ENCODE data around the gene PLEKHA7. TPM values are rescaled to one million over a fixed set of nuclear protein-coding genes. Genes with fewer than 3 reads are reported as not detected.

The PLEKHA7 gene
- total RNA-seq, 4 donors from 2014 or later, result 23.6 to 47.5 (median 32.7) TPM

DNA sequence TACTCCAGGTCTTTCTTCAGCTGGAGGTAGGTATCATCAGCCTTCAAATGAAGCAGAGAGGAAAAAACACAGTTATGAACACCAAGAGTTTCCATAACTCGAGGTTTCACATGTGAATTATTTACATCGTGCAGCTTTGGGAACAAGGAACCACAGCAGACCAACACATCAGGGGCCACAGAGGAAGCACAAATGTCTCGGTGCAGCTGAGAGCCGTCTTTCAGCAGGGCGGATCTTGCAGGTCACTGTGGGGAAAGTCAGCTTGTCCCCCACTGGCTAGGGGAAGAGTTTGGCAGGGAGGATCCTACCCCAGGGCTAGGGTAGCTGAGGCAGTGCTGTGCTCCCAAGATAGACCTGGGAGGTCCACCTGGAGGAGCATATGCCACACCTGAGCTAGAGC, 201.1 kb downstream of the PLEKHA7 start:
- no peak for DNase-seq (ENCODE audit: low spot score in 2 of 2)
- H3K27me3 ChIP-seq, result no peaks in the 10 kb centered on the region
- no peaks in the 10 kb centered on the region for H3K9me3 ChIP-seq
- no peak overlapping the region for H3K4me3 ChIP-seq
- TF ChIP-seq POLR2A (IDR thresholded peaks at IDR 0.05) (no peak), EP300 (IDR thresholded peaks at IDR 0.05) (no peak), POLR2AphosphoS5 (IDR thresholded peaks at IDR 0.05) (no peak)
- TF ChIP-seq, protein P1, sequence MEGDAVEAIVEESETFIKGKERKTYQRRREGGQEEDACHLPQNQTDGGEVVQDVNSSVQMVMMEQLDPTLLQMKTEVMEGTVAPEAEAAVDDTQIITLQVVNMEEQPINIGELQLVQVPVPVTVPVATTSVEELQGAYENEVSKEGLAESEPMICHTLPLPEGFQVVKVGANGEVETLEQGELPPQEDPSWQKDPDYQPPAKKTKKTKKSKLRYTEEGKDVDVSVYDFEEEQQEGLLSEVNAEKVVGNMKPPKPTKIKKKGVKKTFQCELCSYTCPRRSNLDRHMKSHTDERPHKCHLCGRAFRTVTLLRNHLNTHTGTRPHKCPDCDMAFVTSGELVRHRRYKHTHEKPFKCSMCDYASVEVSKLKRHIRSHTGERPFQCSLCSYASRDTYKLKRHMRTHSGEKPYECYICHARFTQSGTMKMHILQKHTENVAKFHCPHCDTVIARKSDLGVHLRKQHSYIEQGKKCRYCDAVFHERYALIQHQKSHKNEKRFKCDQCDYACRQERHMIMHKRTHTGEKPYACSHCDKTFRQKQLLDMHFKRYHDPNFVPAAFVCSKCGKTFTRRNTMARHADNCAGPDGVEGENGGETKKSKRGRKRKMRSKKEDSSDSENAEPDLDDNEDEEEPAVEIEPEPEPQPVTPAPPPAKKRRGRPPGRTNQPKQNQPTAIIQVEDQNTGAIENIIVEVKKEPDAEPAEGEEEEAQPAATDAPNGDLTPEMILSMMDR (IDR thresholded peaks at IDR 0.05), result no peak
- peaks cover 62% of the 10 kb centered on the region for H3K4me1 ChIP-seq
- no peak overlapping the region for H3K27ac ChIP-seq
- H3K36me3 ChIP-seq, result peaks cover 7% of the 10 kb centered on the region
- 93% methylated on average over 5 of the region's 5 CpGs for WGBS

DNA sequence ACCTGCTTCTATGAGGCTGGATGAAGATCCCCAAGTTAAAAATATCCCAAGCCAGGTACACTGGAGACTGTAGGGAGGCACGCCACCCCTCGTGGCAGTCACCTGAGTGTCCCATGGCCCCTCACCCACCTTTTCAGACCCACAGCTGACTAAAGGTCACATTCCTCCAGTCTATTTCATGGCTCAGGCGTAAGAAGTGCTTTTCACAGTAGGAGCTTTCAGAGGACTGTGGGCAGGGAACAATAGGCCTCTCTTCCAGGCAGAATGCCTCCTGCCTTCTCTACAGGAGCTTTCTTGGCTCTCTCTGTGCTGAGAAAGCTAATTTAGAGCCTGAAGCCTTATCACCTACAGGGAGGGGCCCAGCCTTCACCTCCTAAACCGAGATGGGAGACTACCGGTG, 201.9 kb downstream of the PLEKHA7 start:
- WGBS, result 82% methylated on average over 5 of the region's 5 CpGs
- H3K4me3 ChIP-seq, result no peak overlapping the region
- H3K4me1 ChIP-seq, result peaks cover 67% of the 10 kb centered on the region
- TF ChIP-seq EP300 (IDR thresholded peaks at IDR 0.05) (no peak), POLR2A (IDR thresholded peaks at IDR 0.05) (no peak), POLR2AphosphoS5 (IDR thresholded peaks at IDR 0.05) (no peak)
- TF ChIP-seq, protein P1 (IDR thresholded peaks at IDR 0.05), result no peak
- H3K9me3 ChIP-seq, result no peaks in the 10 kb centered on the region
- H3K27me3 ChIP-seq, result no peaks in the 10 kb centered on the region
- no peak for DNase-seq (ENCODE audit: low spot score in 2 of 2)
- peak overlapping the region; percentile 72 for H3K27ac ChIP-seq
- peaks cover 7% of the 10 kb centered on the region for H3K36me3 ChIP-seq

DNA sequence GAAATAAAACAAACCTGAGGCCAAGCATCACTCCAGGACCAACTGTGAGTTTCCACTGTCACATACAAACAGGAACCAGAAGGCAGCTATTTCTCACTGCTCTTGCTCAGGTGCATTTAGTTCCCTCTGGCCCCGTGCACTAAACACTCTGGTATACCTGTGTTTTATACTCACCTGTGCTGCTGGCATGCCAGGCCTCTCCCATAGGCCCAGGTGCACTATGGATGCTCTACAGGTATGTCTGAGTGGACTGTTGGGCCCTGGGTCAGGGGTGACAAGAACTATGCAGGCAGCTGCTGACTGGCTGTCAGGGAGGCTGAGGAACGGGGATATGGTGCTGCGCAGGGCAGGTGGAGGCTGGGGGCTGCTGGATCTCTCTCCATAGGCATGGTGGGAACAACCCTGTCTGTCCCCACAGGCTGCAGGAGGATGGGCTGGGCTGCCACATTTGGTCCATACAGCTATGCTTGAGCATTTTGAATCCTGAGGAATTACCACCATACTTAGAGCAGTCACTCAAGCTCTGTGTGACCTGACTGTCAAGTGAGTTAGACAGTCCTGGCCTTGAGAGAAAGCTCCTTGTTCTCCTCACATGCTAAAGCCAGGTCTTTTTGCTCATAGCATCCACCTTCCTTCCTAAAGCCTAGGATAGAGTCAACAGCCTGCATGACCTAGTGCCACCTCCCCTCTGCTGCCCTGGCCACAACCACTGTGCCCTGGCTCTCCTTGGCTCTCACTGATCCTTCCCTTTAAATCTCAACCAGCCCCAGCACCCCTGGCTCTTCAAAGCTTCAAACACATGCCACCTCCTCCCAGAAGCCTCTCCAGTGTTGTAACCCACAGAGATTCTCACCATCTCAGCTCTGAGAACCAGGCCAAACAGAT, 202.8 kb downstream of the PLEKHA7 start:
- no peaks in the 10 kb centered on the region for H3K36me3 ChIP-seq
- no peaks in the 10 kb centered on the region for H3K9me3 ChIP-seq
- DNase-seq (ENCODE audit: low spot score in 2 of 2), result no peak
- H3K4me3 ChIP-seq, result no peak overlapping the region
- 94% methylated on average over 2 of the region's 3 CpGs for WGBS
- H3K27me3 ChIP-seq, result no peaks in the 10 kb centered on the region
- H3K27ac ChIP-seq, result peak overlapping the region; percentile 72
- TF ChIP-seq, protein P1 (IDR thresholded peaks at IDR 0.05), result no peak
- TF ChIP-seq POLR2A (IDR thresholded peaks at IDR 0.05) (no peak), EP300 (IDR thresholded peaks at IDR 0.05) (no peak), POLR2AphosphoS5 (IDR thresholded peaks at IDR 0.05) (no peak)
- H3K4me1 ChIP-seq, result peaks cover 75% of the 10 kb centered on the region

DNA sequence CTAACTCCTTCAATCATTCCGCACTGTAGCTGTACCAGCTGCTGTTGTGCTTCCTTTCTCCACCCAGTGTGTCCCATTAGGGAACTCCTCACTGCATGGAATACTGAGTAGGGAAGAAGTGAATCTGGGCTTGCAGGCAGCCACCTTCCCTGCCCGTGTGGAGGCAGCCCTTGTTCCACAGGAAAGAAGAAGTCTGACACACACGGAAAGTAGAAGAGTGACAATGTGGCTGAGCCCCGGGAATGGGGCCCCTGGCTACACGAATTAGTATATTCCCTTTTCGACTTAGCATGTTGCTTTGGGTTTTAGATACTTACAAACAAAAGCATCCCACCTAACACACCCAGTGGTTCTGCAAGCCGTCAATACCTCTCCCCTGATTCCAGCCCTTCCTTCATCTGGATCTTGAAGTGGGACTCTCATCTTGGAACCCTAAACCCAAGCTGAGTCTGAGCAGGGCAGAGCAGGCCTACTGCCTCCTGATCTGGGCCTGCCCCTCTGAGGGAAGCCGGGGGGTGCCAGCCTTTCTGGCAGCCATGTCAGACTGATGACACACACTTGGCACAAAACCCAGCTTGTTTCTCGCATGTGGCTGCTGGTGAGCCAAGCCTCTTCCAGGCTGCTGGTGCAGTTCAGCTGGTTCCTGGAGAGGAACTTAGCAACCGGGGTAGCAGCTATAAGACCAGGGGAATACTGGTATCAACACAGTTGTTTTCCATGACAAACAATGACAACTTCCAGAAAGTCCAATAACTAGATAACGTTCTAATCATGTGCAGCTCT, 204.1 kb downstream of the PLEKHA7 start:
- Histone ChIP-seq H3K9me3 (no peaks in the 10 kb centered on the region), H3K36me3 (no peaks in the 10 kb centered on the region), H3K27ac (peak overlapping the region; percentile 72), H3K4me1 (peaks cover 77% of the 10 kb centered on the region), H3K27me3 (no peaks in the 10 kb centered on the region), H3K4me3 (no peak overlapping the region)
- TF ChIP-seq, protein P1 (IDR thresholded peaks at IDR 0.05), result no peak
- peak in 2 of 3 donors; percentile 50 to 54 for TF ChIP-seq POLR2AphosphoS5 (IDR thresholded peaks at IDR 0.05)
- peak in 1 of 2 donors; percentile 83 for DNase-seq (ENCODE audit: low spot score in 2 of 2)
- WGBS, result 47% methylated on average over 8 of the region's 11 CpGs

DNA sequence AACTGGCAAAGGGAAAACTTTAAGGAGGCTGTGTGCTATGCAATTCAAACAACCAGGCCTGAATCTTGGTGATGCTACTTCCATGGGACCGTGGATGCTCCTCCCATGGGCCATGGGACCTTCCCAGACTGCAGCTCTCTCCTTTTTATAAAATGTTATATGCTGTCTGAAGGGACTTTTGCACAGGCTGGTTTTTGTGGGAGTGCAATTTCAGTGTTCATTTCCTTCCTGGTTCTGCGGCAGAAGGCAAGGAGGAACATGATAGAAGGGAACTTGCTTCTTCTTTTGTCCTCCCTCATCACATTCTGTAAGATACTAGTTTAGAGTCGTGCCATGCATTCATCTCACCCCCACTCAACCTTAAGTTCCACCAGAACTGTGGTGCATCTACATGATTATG, 206.9 kb downstream of the PLEKHA7 start:
- Histone ChIP-seq H3K27me3 (no peaks in the 10 kb centered on the region), H3K4me1 (peaks cover 73% of the 10 kb centered on the region), H3K36me3 (no peaks in the 10 kb centered on the region), H3K27ac (peak overlapping the region; percentile 28), H3K9me3 (no peaks in the 10 kb centered on the region), H3K4me3 (no peak overlapping the region)
- TF ChIP-seq EP300 (IDR thresholded peaks at IDR 0.05), result no peak
- no peak for TF ChIP-seq POLR2AphosphoS5 (IDR thresholded peaks at IDR 0.05)
- TF ChIP-seq POLR2A (IDR thresholded peaks at IDR 0.05), result no peak
- TF ChIP-seq, protein P1 (IDR thresholded peaks at IDR 0.05), result no peak
- no peak for DNase-seq (ENCODE audit: low spot score in 2 of 2)
- 59% methylated on average over 3 of the region's 3 CpGs for WGBS

All from suprapubic skin (tissue), 4 donors.